ENCODE data around the gene COG5.

Gene COG5

DNA sequence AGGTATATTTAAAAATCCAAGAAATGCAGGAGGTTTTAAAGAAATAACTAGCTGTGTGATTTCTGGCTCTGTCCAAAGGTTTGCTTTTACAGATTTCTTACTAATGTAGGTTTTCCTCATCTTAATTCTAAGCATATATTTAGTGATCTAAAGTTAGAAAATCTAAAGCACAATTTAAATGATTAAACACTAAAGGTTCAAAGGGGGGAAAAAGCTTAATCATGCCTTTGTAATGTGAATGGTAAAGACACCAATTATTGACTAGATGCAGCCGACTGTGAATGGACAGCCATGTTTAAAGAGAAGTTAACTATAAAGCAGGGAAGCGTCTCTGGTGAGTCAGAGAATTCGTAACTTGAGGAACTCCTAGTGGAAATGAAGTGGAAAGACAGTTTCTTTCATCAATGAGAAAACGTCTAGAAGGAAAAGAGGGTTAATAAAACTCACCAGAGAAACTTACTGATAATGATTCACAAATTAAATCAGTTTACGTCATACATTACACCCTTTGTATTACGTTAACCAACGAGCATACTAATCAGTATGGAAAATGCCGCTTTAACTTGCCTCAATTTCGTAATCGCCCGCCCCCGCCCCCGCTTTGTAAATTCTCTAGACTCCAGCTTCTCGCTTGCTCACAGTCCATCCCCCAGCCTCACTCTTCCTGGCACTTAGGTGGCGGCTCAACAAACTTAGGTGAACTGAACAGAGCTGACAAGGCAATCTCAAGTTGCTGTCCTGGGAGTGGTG is 396.1 kb downstream of the COG5 start (continued):
- TF ChIP-seq PATZ1 (CRISPR knock-in tag; IDR thresholded peaks at IDR 0.05; ENCODE audit: borderline replicate concordance) (peak; percentile 88; the same call in 1 of the 2 replicates), TOX (CRISPR knock-in tag; IDR thresholded peaks at IDR 0.05; ENCODE audit: borderline replicate concordance) (no peak)
- TF ChIP-seq, protein P1, sequence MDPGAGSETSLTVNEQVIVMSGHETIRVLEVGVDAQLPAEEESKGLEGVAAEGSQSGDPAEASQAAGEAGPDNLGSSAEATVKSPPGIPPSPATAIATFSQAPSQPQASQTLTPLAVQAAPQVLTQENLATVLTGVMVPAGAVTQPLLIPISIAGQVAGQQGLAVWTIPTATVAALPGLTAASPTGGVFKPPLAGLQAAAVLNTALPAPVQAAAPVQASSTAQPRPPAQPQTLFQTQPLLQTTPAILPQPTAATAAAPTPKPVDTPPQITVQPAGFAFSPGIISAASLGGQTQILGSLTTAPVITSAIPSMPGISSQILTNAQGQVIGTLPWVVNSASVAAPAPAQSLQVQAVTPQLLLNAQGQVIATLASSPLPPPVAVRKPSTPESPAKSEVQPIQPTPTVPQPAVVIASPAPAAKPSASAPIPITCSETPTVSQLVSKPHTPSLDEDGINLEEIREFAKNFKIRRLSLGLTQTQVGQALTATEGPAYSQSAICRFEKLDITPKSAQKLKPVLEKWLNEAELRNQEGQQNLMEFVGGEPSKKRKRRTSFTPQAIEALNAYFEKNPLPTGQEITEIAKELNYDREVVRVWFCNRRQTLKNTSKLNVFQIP (CRISPR knock-in tag; IDR thresholded peaks at IDR 0.05; ENCODE audit: borderline replicate concordance, low read depth) = no peak

- TF ChIP-seq TOX (CRISPR knock-in tag; IDR thresholded peaks at IDR 0.05; ENCODE audit: borderline replicate concordance) (no peak), PPARA (CRISPR knock-in tag; IDR thresholded peaks at IDR 0.05; ENCODE audit: borderline replicate concordance) (no peak), RARB (CRISPR knock-in tag; IDR thresholded peaks at IDR 0.05) (no peak), ZC3H10 (CRISPR knock-in tag; IDR thresholded peaks at IDR 0.05) (no peak), TSHZ2 (CRISPR knock-in tag; IDR thresholded peaks at IDR 0.05) (no peak), BACH2 (CRISPR knock-in tag; IDR thresholded peaks at IDR 0.05; ENCODE audit: borderline replicate concordance) (no peak), CREB5 (CRISPR knock-in tag; IDR thresholded peaks at IDR 0.05; ENCODE audit: low read depth) (no peak)
- TF ChIP-seq, protein P1 (CRISPR knock-in tag; IDR thresholded peaks at IDR 0.05; ENCODE audit: borderline replicate concordance, low read depth) = no peak
- ATAC-seq = no peak
Measured at GRCh38 chr7:107166736-107167426, 396.8 kb downstream of the COG5 start.

GRCh38 chr7:107165341-107165740 is 398.4 kb downstream of the COG5 start:
- TF ChIP-seq CSDC2 (CRISPR knock-in tag; IDR thresholded peaks at IDR 0.05) (no peak), TSHZ2 (CRISPR knock-in tag; IDR thresholded peaks at IDR 0.05) (no peak)
- ATAC-seq = no peak

- no peak for ATAC-seq
- no peak for TF ChIP-seq ZFP30 (CRISPR knock-in tag; IDR thresholded peaks at IDR 0.05)
- TF ChIP-seq TCF4 (CRISPR knock-in tag; IDR thresholded peaks at IDR 0.05; ENCODE audit: borderline replicate concordance) = no peak
- no peak for TF ChIP-seq ZNF8 (CRISPR knock-in tag; IDR thresholded peaks at IDR 0.05)
- TF ChIP-seq, protein P2, sequence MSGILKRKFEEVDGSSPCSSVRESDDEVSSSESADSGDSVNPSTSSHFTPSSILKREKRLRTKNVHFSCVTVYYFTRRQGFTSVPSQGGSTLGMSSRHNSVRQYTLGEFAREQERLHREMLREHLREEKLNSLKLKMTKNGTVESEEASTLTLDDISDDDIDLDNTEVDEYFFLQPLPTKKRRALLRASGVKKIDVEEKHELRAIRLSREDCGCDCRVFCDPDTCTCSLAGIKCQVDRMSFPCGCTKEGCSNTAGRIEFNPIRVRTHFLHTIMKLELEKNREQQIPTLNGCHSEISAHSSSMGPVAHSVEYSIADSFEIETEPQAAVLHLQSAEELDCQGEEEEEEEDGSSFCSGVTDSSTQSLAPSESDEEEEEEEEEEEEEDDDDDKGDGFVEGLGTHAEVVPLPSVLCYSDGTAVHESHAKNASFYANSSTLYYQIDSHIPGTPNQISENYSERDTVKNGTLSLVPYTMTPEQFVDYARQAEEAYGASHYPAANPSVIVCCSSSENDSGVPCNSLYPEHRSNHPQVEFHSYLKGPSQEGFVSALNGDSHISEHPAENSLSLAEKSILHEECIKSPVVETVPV (CRISPR knock-in tag; IDR thresholded peaks at IDR 0.05) = no peak
- no peak for TF ChIP-seq PATZ1 (CRISPR knock-in tag; IDR thresholded peaks at IDR 0.05; ENCODE audit: borderline replicate concordance)
- TF ChIP-seq ZNF565 (CRISPR knock-in tag; conservative IDR thresholded peaks at IDR 0.05; ENCODE audit: low read depth) = no peak
- no peak for TF ChIP-seq ZNF70 (CRISPR knock-in tag; IDR thresholded peaks at IDR 0.05)
- TF ChIP-seq CSDC2 (CRISPR knock-in tag; IDR thresholded peaks at IDR 0.05) = no peak
- no peak for TF ChIP-seq TOX (CRISPR knock-in tag; IDR thresholded peaks at IDR 0.05; ENCODE audit: borderline replicate concordance)
- no peak for TF ChIP-seq ZC3H10 (CRISPR knock-in tag; IDR thresholded peaks at IDR 0.05)
- no peak for TF ChIP-seq SNAI2 (CRISPR knock-in tag; IDR thresholded peaks at IDR 0.05)
Measured at GRCh38 chr7:107164092-107164491, 399.6 kb downstream of the COG5 start.
